ENCODE data around the gene TNS3.

DNA sequence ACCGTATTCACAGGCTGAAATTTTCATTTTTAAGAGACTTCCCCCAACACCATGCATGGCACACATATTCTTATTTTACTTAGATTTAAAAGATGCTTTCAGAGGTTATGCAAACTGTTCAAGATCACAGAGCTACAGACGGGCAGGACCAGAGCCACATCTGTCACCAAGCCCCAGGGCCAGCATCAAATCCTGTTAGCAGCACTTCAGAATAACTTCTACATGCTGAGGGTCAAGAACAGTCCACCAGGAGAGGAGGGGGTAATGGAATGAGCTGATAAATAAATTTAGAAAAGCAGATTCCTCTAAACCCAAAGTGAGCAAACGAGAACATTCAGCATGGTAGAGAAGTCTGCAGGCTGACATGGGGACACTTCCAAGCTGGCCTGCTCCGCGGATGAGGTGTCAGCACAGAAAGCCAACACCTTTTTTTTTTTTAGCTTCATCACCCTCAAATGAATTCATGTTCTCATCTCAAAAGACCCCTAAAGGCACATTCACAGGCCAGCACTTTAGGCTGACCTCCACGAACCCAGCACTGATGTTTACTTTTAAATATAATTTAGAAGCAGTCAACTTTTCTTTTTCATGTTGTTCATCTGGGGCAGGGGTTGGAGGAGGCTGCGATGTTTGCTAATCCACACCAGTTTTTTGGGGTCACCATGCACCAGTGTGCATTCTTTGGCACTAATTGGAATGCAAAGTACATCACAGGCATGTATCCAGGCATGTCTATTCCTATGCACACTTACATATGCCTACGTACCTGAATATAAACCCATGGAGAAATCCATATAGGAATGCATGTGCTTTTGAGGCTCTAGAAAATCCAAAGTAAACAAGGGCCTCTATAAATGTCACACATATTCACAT lies 249.0 kb downstream of the TNS3 start:
- TF ChIP-seq POLR2AphosphoS5 (IDR thresholded peaks at IDR 0.05; ENCODE audit: borderline replicate concordance, low read depth, low read length) (no peak), EZH2 (IDR thresholded peaks at IDR 0.05) (no peak), FOXP2 (optimal IDR thresholded peaks at IDR 0.05; ENCODE audit: control extremely low read depth, extremely low read length, insufficient read depth) (no peak)
